GM23248 (cell line): ENCODE data around the gene COL21A1. TPM values are rescaled to one million over a fixed set of nuclear protein-coding genes. Genes with fewer than 3 reads are reported as not detected.

Source experiments
- DNase-seq: peaks from one replicate; pipeline ENCODE4 v3.0.0-alpha.2; 2015
- H2AFZ ChIP-seq: fragments of 200-600 bp; sonication (generic); 2 replicates; pipeline ENCODE4 v1.6.1; 2016; ENCODE audit warnings: antibody characterized with exemption
- H3F3A ChIP-seq: fragments of 200-600 bp; sonication (generic); 2 replicates; pipeline ENCODE4 v1.6.1; 2016; ENCODE audit warnings: mild to moderate bottlenecking, antibody characterized with exemption, mixed run types; ENCODE audit not compliant: insufficient read depth
- H3K27ac ChIP-seq: fragments of 200-600 bp; sonication (generic); 2 replicates; pipeline ENCODE4 v1.5.1; 2016; ENCODE audit warnings: mild to moderate bottlenecking
- H3K27me3 ChIP-seq: fragments of 200-600 bp; sonication (generic); replicated peaks from 2 replicates; pipeline ENCODE4 v1.6.1; 2016; ENCODE audit warnings: mild to moderate bottlenecking; ENCODE audit not compliant: insufficient read depth
- H3K36me3 ChIP-seq: fragments of 200-600 bp; sonication (generic); 2 replicates; pipeline ENCODE4 v1.6.1; 2016; ENCODE audit warnings: low read depth, mild to moderate bottlenecking
- H3K4me1 ChIP-seq: fragments of 200-600 bp; sonication (generic); 2 replicates; pipeline ENCODE4 v1.6.1; 2016; ENCODE audit warnings: mild to moderate bottlenecking; ENCODE audit not compliant: insufficient read depth
- H3K4me2 ChIP-seq: fragments of 200-600 bp; sonication (generic); one replicate; pipeline ENCODE4 v1.6.1; 2016; ENCODE audit warnings: mild to moderate bottlenecking; ENCODE audit not compliant: unreplicated experiment
- H3K4me3 ChIP-seq: fragments of 200-600 bp; sonication (generic); 2 replicates; pipeline ENCODE4 v1.5.1; 2016; ENCODE audit warnings: mild to moderate bottlenecking
- H3K79me2 ChIP-seq: fragments of 200-600 bp; sonication (generic); 2 replicates; pipeline ENCODE4 v1.6.1; 2016; ENCODE audit warnings: mild to moderate bottlenecking; ENCODE audit not compliant: insufficient read depth
- H3K9ac ChIP-seq: fragments of 200-600 bp; sonication (generic); 2 replicates; pipeline ENCODE4 v1.6.1; 2016; ENCODE audit warnings: mild to moderate bottlenecking
- H3K9me2 ChIP-seq: fragments of 200-600 bp; sonication (generic); 2 replicates; pipeline ENCODE4 v1.6.1; 2016; ENCODE audit warnings: mixed run types, mild to moderate bottlenecking, moderate library complexity; ENCODE audit not compliant: insufficient read depth
- H3K9me3 ChIP-seq: fragments of 200-600 bp; sonication (generic); one replicate; pipeline ENCODE4 v1.6.1; 2017; ENCODE audit warnings: low read depth
- H4K20me1 ChIP-seq: fragments of 200-600 bp; sonication (generic); 2 replicates; pipeline ENCODE4 v1.6.0; 2016; ENCODE audit not compliant: insufficient read depth
- EZH2 ChIP-seq: fragments of 200-600 bp; sonication (generic); IDR thresholded peaks from 2 replicates; pipeline ENCODE4 v1.6.1; 2018; ENCODE audit warnings: antibody characterized with exemption, mild to moderate bottlenecking; ENCODE audit not compliant: insufficient read depth, poor library complexity, severe bottlenecking
- EZH2phosphoT487 ChIP-seq: fragments of 200-600 bp; sonication (generic); IDR thresholded peaks from 2 replicates; pipeline ENCODE4 v1.6.1; 2018; ENCODE audit warnings: antibody characterized with exemption, moderate library complexity, mild to moderate bottlenecking, low read depth; ENCODE audit not compliant: insufficient read depth
- WGBS, 2 experiments: methylation state at CpG; one replicate each; pipeline ENCODE4 v1.1.6; 2015 to 2017; ENCODE audit warnings: low lambda C conversion rate in 2 of 2, low coverage in 1 of 2; ENCODE audit errors: missing lambda C conversion rate in 2 of 2; 5-methylcytosine and 5-hydroxymethylcytosine counted together
- in situ Hi-C: fragments of 300-500 bp; cut with MboI; formaldehyde crosslinking; loops from 2 replicates; pipeline ENCODE4 v1.15.0; 2020
- polyA plus RNA-seq: library from polyadenylated mRNA; unstranded; fragments of >200 nt; fragmentation: Nextera tagmentation; extraction: Ambion mirVana; gene quantifications from 2 replicates; pipeline ENCODE4 v1.2.1, GENCODE V29; 2016
- total RNA-seq: library from RNA; depleted of rRNA; stranded (reverse); fragments of >200 nt; shearing (Covaris generic); gene quantifications from 2 replicates; pipeline ENCODE4 v1.2.3, GENCODE V29; 2014

COL21A1 gene
- total and polyA plus RNA-seq, 2 experiments from 2014 or later = 0.11 TPM; not detected in 1

- H3K9ac ChIP-seq = no peak overlapping the region
- no peaks in the 10 kb centered on the region for H4K20me1 ChIP-seq
- H3K79me2 ChIP-seq = no peaks in the 10 kb centered on the region
- H3K9me2 ChIP-seq = no peaks in the 10 kb centered on the region
- no peak overlapping the region for H2AFZ ChIP-seq
- in situ Hi-C loops = no loop called here
- 0 out of 2 replicates have a peak, but pooled peaks cover 3% of the 10 kb centered on the region for H3K27me3 ChIP-seq
- no peak overlapping the region for H3K27ac ChIP-seq
- peaks cover 26% of the 10 kb centered on the region for H3K4me1 ChIP-seq
- no peak overlapping the region for H3K4me3 ChIP-seq
- DNase-seq = no peak
- H3F3A ChIP-seq = peaks cover 27% of the 10 kb centered on the region
- TF ChIP-seq EZH2phosphoT487 (no peak), EZH2 (no peak)
- no peak overlapping the region for H3K4me2 ChIP-seq
- no peaks in the 10 kb centered on the region for H3K9me3 ChIP-seq
- no peaks in the 10 kb centered on the region for H3K36me3 ChIP-seq
These were observed 27.3 kb downstream of the COL21A1 start for GRCh38 chr6:56220078-56220477.

DNA sequence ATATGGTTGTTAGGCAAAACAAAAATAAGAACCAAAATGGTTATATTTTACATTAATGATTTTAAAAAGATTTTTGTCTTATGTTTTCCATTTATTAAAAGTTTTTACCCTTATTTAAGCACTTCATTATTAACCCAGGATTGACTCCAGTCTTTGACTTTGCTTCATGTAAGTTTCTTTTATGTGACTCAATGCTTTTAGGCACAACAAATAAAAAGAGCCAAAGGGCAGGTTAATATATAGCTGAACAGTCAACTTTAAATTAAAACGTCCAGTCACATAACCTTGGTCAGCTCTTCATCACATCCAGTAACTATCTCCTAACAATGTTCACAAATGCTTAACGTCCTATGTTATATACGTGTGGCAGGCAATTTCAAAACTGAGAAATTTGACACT lies 32.7 kb downstream of the COL21A1 start:
- no peaks in the 10 kb centered on the region for H3K79me2 ChIP-seq
- 79 to 81% methylated on average over 3 of the region's 3 CpGs for WGBS, 2 experiments
- H3K4me3 ChIP-seq = no peak overlapping the region
- H3F3A ChIP-seq = no peaks in the 10 kb centered on the region
- no peak overlapping the region for H3K4me2 ChIP-seq
- no peak overlapping the region for H3K27ac ChIP-seq
- in situ Hi-C loops = no loop called here
- H3K9me2 ChIP-seq = no peaks in the 10 kb centered on the region
- no peaks in the 10 kb centered on the region for H3K9me3 ChIP-seq
- no peak overlapping the region for H3K9ac ChIP-seq
- no peaks in the 10 kb centered on the region for H3K36me3 ChIP-seq
- TF ChIP-seq EZH2 (no peak), EZH2phosphoT487 (no peak)
- H3K4me1 ChIP-seq = no peaks in the 10 kb centered on the region
- H3K27me3 ChIP-seq = 0 out of 2 replicates have a peak, but pooled peaks cover 3% of the 10 kb centered on the region
- no peak for DNase-seq
- no peak overlapping the region for H2AFZ ChIP-seq
- no peaks in the 10 kb centered on the region for H4K20me1 ChIP-seq

- H3K4me1 ChIP-seq = no peaks in the 10 kb centered on the region
- H2AFZ ChIP-seq = no peak overlapping the region
- H3K27ac ChIP-seq = no peak overlapping the region
- no peaks in the 10 kb centered on the region for H3K36me3 ChIP-seq
- no peak overlapping the region for H3K4me3 ChIP-seq
- in situ Hi-C loops = no loop called here
- TF ChIP-seq EZH2phosphoT487 = no peak
- TF ChIP-seq EZH2 = no peak
- no peaks in the 10 kb centered on the region for H3K27me3 ChIP-seq
- no peak overlapping the region for H3K9ac ChIP-seq
- H3K79me2 ChIP-seq = no peaks in the 10 kb centered on the region
- no peaks in the 10 kb centered on the region for H3K9me3 ChIP-seq
- H3F3A ChIP-seq = no peaks in the 10 kb centered on the region
- H4K20me1 ChIP-seq = no peaks in the 10 kb centered on the region
- no peak for DNase-seq
- H3K9me2 ChIP-seq = no peaks in the 10 kb centered on the region
- no peak overlapping the region for H3K4me2 ChIP-seq
These were observed 33.2 kb downstream of the COL21A1 start for GRCh38 chr6:56214041-56214702.

GRCh38 chr6:56211724-56212123 lies 35.7 kb downstream of the COL21A1 start:
- H4K20me1 ChIP-seq = no peaks in the 10 kb centered on the region
- H3K4me2 ChIP-seq = no peak overlapping the region
- TF ChIP-seq EZH2 (no peak), EZH2phosphoT487 (no peak)
- H3K4me3 ChIP-seq = no peak overlapping the region
- in situ Hi-C loops = no loop called here
- H3K27ac ChIP-seq = no peak overlapping the region
- H3K27me3 ChIP-seq = no peaks in the 10 kb centered on the region
- no peak for DNase-seq
- no peaks in the 10 kb centered on the region for H3K79me2 ChIP-seq
- no peak overlapping the region for H2AFZ ChIP-seq
- no peaks in the 10 kb centered on the region for H3K36me3 ChIP-seq
- H3K4me1 ChIP-seq = no peaks in the 10 kb centered on the region
- 30 to 37% methylated on average over 2 of the region's 2 CpGs for WGBS, 2 experiments
- no peak overlapping the region for H3K9ac ChIP-seq
- H3F3A ChIP-seq = no peaks in the 10 kb centered on the region
- H3K9me2 ChIP-seq = no peaks in the 10 kb centered on the region
- no peaks in the 10 kb centered on the region for H3K9me3 ChIP-seq

GRCh38 chr6:56204134-56204533 lies 43.2 kb downstream of the COL21A1 start:
- Histone ChIP-seq H3K4me1 (peaks cover 8% of the 10 kb centered on the region), H3K36me3 (no peaks in the 10 kb centered on the region), H3K4me2 (no peak overlapping the region), H3K4me3 (no peak overlapping the region), H3K9me2 (no peaks in the 10 kb centered on the region), H4K20me1 (no peaks in the 10 kb centered on the region), H3K9ac (no peak overlapping the region), H3K79me2 (no peaks in the 10 kb centered on the region), H3K27me3 (no peaks in the 10 kb centered on the region), H3F3A (0 out of 2 replicates have a peak, but pooled peaks cover 6% of the 10 kb centered on the region), H3K27ac (no peak overlapping the region), H3K9me3 (no peaks in the 10 kb centered on the region), H2AFZ (no peak overlapping the region)
- DNase-seq = no peak
- TF ChIP-seq EZH2phosphoT487 (no peak), EZH2 (no peak)
- in situ Hi-C loops = no loop called here
- 60 to 88% methylated on average over 4 of the region's 4 CpGs for WGBS, 2 experiments
